K562 (cell line): ENCODE measurements around the gene OR2AP1. TPM values are rescaled to one million over a fixed set of nuclear protein-coding genes. Genes with fewer than 3 reads are reported as not detected.

Experiments
- ATAC-seq: fragments of 200-7000 bp; cut with Tn5 transposase; 3 replicates; pipeline ENCODE4 v1.9.1; 2020; ENCODE audit warnings: moderate library complexity
- BruUV-seq: library from RNA; stranded (reverse); fragments of 400-500 nt; replicated peaks from 2 replicates; lab custom pipeline; 2021; lab: Mats Ljungman, UMichigan
- CTCF ChIA-PET: fragments of 300-600 bp; formaldehyde crosslinking; extraction: SDS; loops from one replicate; lab custom pipeline; 2021; ENCODE audit warnings: low intra/inter-chr PET ratio; lab: Yijun Ruan, JAX
- POLR2A ChIA-PET: fragments of 300-600, 350-650 bp; sonication (Branson Sonifier 250); formaldehyde crosslinking; extraction: SDS; loops from one replicate; lab custom pipeline; 2021; ENCODE audit warnings: antibody characterized with exemption, inconsistent platforms; lab: Yijun Ruan, JAX
- DNase-seq, 4 experiments: peaks; one replicate each; pipeline versions ENCODE4 v3.0.0 to v3.0.0-alpha.2; 2011 to 2018; ENCODE audit warnings: low spot score in 3 of 4, mixed read lengths in 3 of 4; ENCODE audit errors: extremely low read depth in 1 of 4
- FAIRE-seq: peaks from 2 replicates; lab custom pipeline; 2011; peaks lifted over from hg19 to GRCh38; lab: Jason Lieb, UNC
- H2AFZ ChIP-seq: 2 replicates; pipeline ENCODE4 v1.6.0; 2011; ENCODE audit warnings: low read depth, low read length, control low read depth, inconsistent platforms
- H3K27ac ChIP-seq: fragments of 200-600 bp; 3 replicates; pipeline ENCODE4 v1.8.0; 2011; ENCODE audit warnings: low read depth, mild to moderate bottlenecking, control low read depth, inconsistent platforms, low read length, moderate library complexity, mixed read lengths; ENCODE audit errors: extremely low read depth
- H3K27me3 ChIP-seq, 2 experiments: fragments of 300-600 bp in 1 of 2; 2 replicates in 1 of 2; 3 replicates in 1 of 2; pipeline versions ENCODE4 v1.6.0 to v1.8.0; 2011; ENCODE audit warnings: inconsistent platforms in 2 of 2, low read length in 2 of 2, mild to moderate bottlenecking in 1 of 2, mixed read lengths in 1 of 2, moderate library complexity in 1 of 2; ENCODE audit not compliant: control insufficient read depth in 2 of 2, insufficient read depth in 2 of 2
- H3K36me3 ChIP-seq: fragments of 300-600 bp; 3 replicates; pipeline ENCODE4 v1.8.0; 2011; ENCODE audit warnings: mild to moderate bottlenecking, low read length, inconsistent platforms; ENCODE audit not compliant: control insufficient read depth, insufficient read depth
- H3K4me1 ChIP-seq, 2 experiments: fragments of 200-600 bp in 1 of 2; replicated peaks in 1 of 2; 2 replicates in 1 of 2; 3 replicates in 1 of 2; pipeline versions ENCODE4 v1.5.1 to v1.8.0; 2011; ENCODE audit warnings: inconsistent platforms in 2 of 2, low read length in 2 of 2, mild to moderate bottlenecking in 1 of 2, mixed read lengths in 1 of 2, moderate library complexity in 1 of 2; ENCODE audit not compliant: control insufficient read depth in 2 of 2, insufficient read depth in 2 of 2
- H3K4me2 ChIP-seq: 2 replicates; pipeline ENCODE4 v1.6.1; 2011; ENCODE audit warnings: low read length, control low read depth, inconsistent platforms, mixed read lengths; ENCODE audit not compliant: insufficient read depth
- H3K4me3 ChIP-seq: fragments of 200-600 bp; sonication (generic), shearing (Covaris generic); 2 replicates; pipeline ENCODE4 v1.5.1; 2016; ENCODE audit warnings: control low read depth, inconsistent platforms
- H3K79me2 ChIP-seq: fragments of 200-600 bp; 3 replicates; pipeline ENCODE4 v1.8.0; 2011; ENCODE audit warnings: low read length, inconsistent platforms; ENCODE audit not compliant: control insufficient read depth, insufficient read depth
- H3K9ac ChIP-seq, 2 experiments: 2 replicates each; pipeline versions ENCODE4 v1.6.0 to v1.6.1; 2011; ENCODE audit warnings: low read depth in 2 of 2, low read length in 2 of 2, control low read depth in 1 of 2, inconsistent platforms in 1 of 2, mild to moderate bottlenecking in 1 of 2, mixed read lengths in 1 of 2; ENCODE audit not compliant: insufficient read depth in 1 of 2
- H3K9me1 ChIP-seq: one replicate; pipeline ENCODE4 v1.6.0; 2011; ENCODE audit warnings: inconsistent platforms, mild to moderate bottlenecking, low read length, moderate library complexity; ENCODE audit not compliant: control insufficient read depth, insufficient read depth
- H3K9me3 ChIP-seq: replicated peaks from 2 replicates; pipeline ENCODE4 v1.5.1; 2011; ENCODE audit warnings: low read depth, low read length, inconsistent platforms; ENCODE audit not compliant: control insufficient read depth, insufficient read depth
- H4K20me1 ChIP-seq: replicated peaks from 2 replicates; pipeline ENCODE4 v1.6.1; 2011; ENCODE audit warnings: low read length, inconsistent platforms, mixed read lengths; ENCODE audit not compliant: control insufficient read depth, insufficient read depth
- BHLHE40 ChIP-seq: IDR thresholded peaks from 2 replicates; pipeline ENCODE4 v1.6.1; 2011; ENCODE audit warnings: low read length, improper control_type of control experiment
- HOMEZ ChIP-seq: fragments of 250-450 bp; sonication (Bioruptor Pico); IDR thresholded peaks from 2 replicates; pipeline ENCODE4 v1.4.0; 2020; ENCODE audit warnings: mild to moderate bottlenecking, moderate library complexity
- MBD1 ChIP-seq: fragments of 250-450 bp; sonication (Bioruptor Pico); IDR thresholded peaks from 2 replicates; pipeline ENCODE4 v1.8.0; 2022; ENCODE audit warnings: inconsistent platforms
- ZNF518B ChIP-seq: fragments of 250-450 bp; sonication (Bioruptor Pico); IDR thresholded peaks from 2 replicates; pipeline ENCODE4 v1.5.0; 2021; ENCODE audit warnings: mild to moderate bottlenecking, moderate library complexity
- WGBS: fragments of 100-300 bp; shearing (Covaris generic); methylation state at CpG from one replicate; pipeline ENCODE4 v1.1.6; 2016; ENCODE audit warnings: low coverage, mixed read lengths; ENCODE audit not compliant: insufficient coverage; ENCODE audit errors: missing lambda C conversion rate; 5-methylcytosine and 5-hydroxymethylcytosine counted together
- in situ Hi-C: fragments of 300-500 bp; cut with MboI; formaldehyde crosslinking; loops from 4 replicates; pipeline ENCODE4 v1.15.0; 2018; ENCODE audit warnings: inconsistent platforms, mixed read lengths
- intact Hi-C: fragments of 100-400 bp; cut with micrococcal nuclease; formaldehyde crosslinking; loops from 2 replicates; pipeline ENCODE4 v1.14.2; 2022
- polyA plus RNA-seq, 8 experiments: library from polyadenylated mRNA; depleted of rRNA in 4 of 8; stranded (reverse) in 5 of 8; unstranded in 3 of 8; fragments of >200 nt; fragmentation: Nextera tagmentation in 2 of 8; fragmentation: Illumina TruSeq in 1 of 8; extraction: Ambion mirVana in 2 of 8; extraction: Trizol in 1 of 8; gene quantifications; 2 replicates each; pipeline versions ENCODE4 v1.2.1 to v1.2.3, GENCODE V29; 2011 to 2014; ENCODE audit warnings: inconsistent platforms in 1 of 8, missing spikeins in 1 of 8
- total RNA-seq, 7 experiments: library from RNA; depleted of rRNA in 6 of 7; stranded (reverse); fragments of >200 nt in 6 of 7; fragmentation: Illumina TruSeq in 2 of 7; extraction: Trizol in 2 of 7; gene quantifications; 2 replicates each; pipeline versions ENCODE4 v1.2.1 to v1.2.3, GENCODE V29; 2011 to 2021; ENCODE audit warnings: low replicate concordance in 1 of 7

The OR2AP1 gene
- total and polyA plus RNA-seq, 9 of the 15 experiments (the other 6 are each of a cell fraction or from before 2014, with no cell fraction given), result not detected

- TF ChIP-seq MBD1 (CRISPR knock-in tag) (no peak), ZNF518B (CRISPR knock-in tag) (no peak), BHLHE40 (no peak), HOMEZ (CRISPR knock-in tag) (no peak)
- DNase-seq, result no peak
- H3K36me3 ChIP-seq, result no peaks in the 10 kb centered on the region
- H3K4me2 ChIP-seq, result no peak overlapping the region
- H3K4me1 ChIP-seq, result no peaks in the 10 kb centered on the region
- no TSS peak for BruUV-seq
- H3K4me3 ChIP-seq, result no peak overlapping the region
- no peak overlapping the region for H2AFZ ChIP-seq
- H3K27me3 ChIP-seq, result no peaks in the 10 kb centered on the region
- peak overlapping the region in 1 of 2 experiments; percentile 46; a peak in 1 of 4 replicates for H3K9ac ChIP-seq
- FAIRE-seq, result no peak
- no peak overlapping the region for H3K27ac ChIP-seq
- no peaks in the 10 kb centered on the region for H3K9me3 ChIP-seq
- no peak for ATAC-seq
- 0% methylated on average over 2 of the region's 2 CpGs for WGBS
- in situ Hi-C loops (no loop called here), intact Hi-C loops (no loop called here)
- ChIA-PET POLR2A (no interaction called here), CTCF (no interaction called here)
- no peaks in the 10 kb centered on the region for H4K20me1 ChIP-seq
- H3K9me1 ChIP-seq, result no peaks in the 10 kb centered on the region
- no peaks in the 10 kb centered on the region for H3K79me2 ChIP-seq
Observed at GRCh38 chr12:55582066-55582465, 9.8 kb downstream of the OR2AP1 start.
